ENCODE measurements around the gene CCT2. TPM values are rescaled to one million over a fixed set of nuclear protein-coding genes. Genes with fewer than 3 reads are reported as not detected.

The CCT2 gene
- total RNA-seq, 4 donors from 2014 or later: 57.7 to 108 (median 72.7) TPM

- H3K27ac ChIP-seq: no peak overlapping the region
- H3K27me3 ChIP-seq: no peaks in the 10 kb centered on the region
- H3K9me3 ChIP-seq: no peaks in the 10 kb centered on the region
- no peaks in the 10 kb centered on the region for H3K4me1 ChIP-seq
- H3K4me3 ChIP-seq: no peak overlapping the region
- TF ChIP-seq POLR2A (IDR thresholded peaks at IDR 0.05) (no peak), EP300 (IDR thresholded peaks at IDR 0.05) (no peak)
- TF ChIP-seq, protein P1, sequence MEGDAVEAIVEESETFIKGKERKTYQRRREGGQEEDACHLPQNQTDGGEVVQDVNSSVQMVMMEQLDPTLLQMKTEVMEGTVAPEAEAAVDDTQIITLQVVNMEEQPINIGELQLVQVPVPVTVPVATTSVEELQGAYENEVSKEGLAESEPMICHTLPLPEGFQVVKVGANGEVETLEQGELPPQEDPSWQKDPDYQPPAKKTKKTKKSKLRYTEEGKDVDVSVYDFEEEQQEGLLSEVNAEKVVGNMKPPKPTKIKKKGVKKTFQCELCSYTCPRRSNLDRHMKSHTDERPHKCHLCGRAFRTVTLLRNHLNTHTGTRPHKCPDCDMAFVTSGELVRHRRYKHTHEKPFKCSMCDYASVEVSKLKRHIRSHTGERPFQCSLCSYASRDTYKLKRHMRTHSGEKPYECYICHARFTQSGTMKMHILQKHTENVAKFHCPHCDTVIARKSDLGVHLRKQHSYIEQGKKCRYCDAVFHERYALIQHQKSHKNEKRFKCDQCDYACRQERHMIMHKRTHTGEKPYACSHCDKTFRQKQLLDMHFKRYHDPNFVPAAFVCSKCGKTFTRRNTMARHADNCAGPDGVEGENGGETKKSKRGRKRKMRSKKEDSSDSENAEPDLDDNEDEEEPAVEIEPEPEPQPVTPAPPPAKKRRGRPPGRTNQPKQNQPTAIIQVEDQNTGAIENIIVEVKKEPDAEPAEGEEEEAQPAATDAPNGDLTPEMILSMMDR (IDR thresholded peaks at IDR 0.05): no peak
- no peaks in the 10 kb centered on the region for H3K36me3 ChIP-seq
- WGBS, 2 donors: 76 to 93% methylated on average over 5 to 6 of the region's 6 CpGs
- no peak for DNase-seq (ENCODE audit: low spot score in 2 of 2)
Observed at GRCh38 chr12:69642531-69642930, 57.3 kb downstream of the CCT2 start.

DNA sequence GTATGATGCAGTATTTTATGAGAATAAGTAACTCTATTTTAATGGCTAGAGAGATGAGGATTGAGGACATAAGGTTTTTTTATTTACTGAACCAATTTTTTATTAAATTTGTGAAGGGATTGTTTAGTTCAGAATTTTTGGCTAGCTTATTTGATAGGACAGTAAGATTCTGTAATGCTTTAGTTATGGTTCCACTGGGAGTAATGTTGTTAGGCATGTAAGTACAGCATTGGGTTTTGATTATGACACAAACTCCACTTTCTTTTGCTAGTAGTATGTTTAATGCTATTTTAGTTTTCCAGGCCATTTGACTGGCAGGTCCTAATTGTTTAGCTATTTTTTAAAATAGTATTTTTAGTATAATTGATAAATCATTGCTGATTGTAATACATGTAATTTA is 59.3 kb downstream of the CCT2 start:
- Histone ChIP-seq H3K4me3 (no peak overlapping the region), H3K36me3 (no peaks in the 10 kb centered on the region), H3K27ac (no peak overlapping the region), H3K27me3 (no peaks in the 10 kb centered on the region), H3K9me3 (no peaks in the 10 kb centered on the region), H3K4me1 (no peaks in the 10 kb centered on the region)
- no peak for TF ChIP-seq EP300 (IDR thresholded peaks at IDR 0.05)
- TF ChIP-seq POLR2A (IDR thresholded peaks at IDR 0.05): no peak
- TF ChIP-seq, protein P1 (IDR thresholded peaks at IDR 0.05): no peak
- DNase-seq (ENCODE audit: low spot score in 2 of 2): no peak

- Histone ChIP-seq H3K36me3 (no peaks in the 10 kb centered on the region), H3K9me3 (no peaks in the 10 kb centered on the region), H3K4me1 (no peaks in the 10 kb centered on the region), H3K4me3 (no peak overlapping the region), H3K27me3 (no peaks in the 10 kb centered on the region), H3K27ac (no peak overlapping the region)
- TF ChIP-seq POLR2A (IDR thresholded peaks at IDR 0.05) (no peak), EP300 (IDR thresholded peaks at IDR 0.05) (no peak)
- TF ChIP-seq, protein P1 (IDR thresholded peaks at IDR 0.05): no peak
- no peak for DNase-seq (ENCODE audit: low spot score in 2 of 2)
- WGBS, 2 donors: 78 to 90% methylated on average over 2 of the region's 2 CpGs
Observed at GRCh38 chr12:69645031-69645430, 59.8 kb downstream of the CCT2 start.

- no peaks in the 10 kb centered on the region for H3K27me3 ChIP-seq
- H3K36me3 ChIP-seq: no peaks in the 10 kb centered on the region
- TF ChIP-seq, protein P1 (IDR thresholded peaks at IDR 0.05): no peak
- TF ChIP-seq EP300 (IDR thresholded peaks at IDR 0.05) (no peak), POLR2A (IDR thresholded peaks at IDR 0.05) (no peak)
- no peaks in the 10 kb centered on the region for H3K9me3 ChIP-seq
- H3K27ac ChIP-seq: no peak overlapping the region
- H3K4me3 ChIP-seq: no peak overlapping the region
- no peak for DNase-seq (ENCODE audit: low spot score in 2 of 2)
- 62 to 73% methylated on average over 4 of the region's 4 CpGs for WGBS, 2 donors
- H3K4me1 ChIP-seq: no peaks in the 10 kb centered on the region
Observed at GRCh38 chr12:69647178-69647577, 61.9 kb downstream of the CCT2 start.

DNA sequence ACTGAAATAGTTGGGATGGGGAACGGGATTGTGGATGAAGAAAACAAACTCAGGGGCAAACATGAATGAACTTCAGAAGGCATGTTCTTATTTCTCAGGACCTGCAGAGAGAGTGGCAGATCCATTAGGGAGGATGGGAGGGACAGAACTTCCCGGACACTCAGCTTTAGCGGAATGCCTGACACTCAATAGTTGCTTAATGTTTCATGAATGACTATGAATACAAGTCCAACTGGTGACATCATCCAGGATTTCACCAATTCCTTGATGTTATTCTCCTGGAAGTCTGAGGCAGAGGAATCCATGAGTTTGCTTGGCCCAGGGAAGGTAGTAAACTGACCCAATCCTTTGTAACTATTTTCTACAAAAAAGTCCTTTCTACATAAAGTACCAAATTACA is 63.2 kb downstream of the CCT2 start:
- no peak overlapping the region for H3K4me3 ChIP-seq
- no peaks in the 10 kb centered on the region for H3K4me1 ChIP-seq
- no peak for TF ChIP-seq EP300 (IDR thresholded peaks at IDR 0.05)
- TF ChIP-seq, protein P1 (IDR thresholded peaks at IDR 0.05): no peak
- TF ChIP-seq POLR2A (IDR thresholded peaks at IDR 0.05): no peak
- DNase-seq (ENCODE audit: low spot score in 2 of 2): no peak
- no peaks in the 10 kb centered on the region for H3K27me3 ChIP-seq
- H3K27ac ChIP-seq: no peak overlapping the region
- 71 to 74% methylated on average over 3 of the region's 3 CpGs for WGBS, 2 donors
- no peaks in the 10 kb centered on the region for H3K9me3 ChIP-seq
- H3K36me3 ChIP-seq: no peaks in the 10 kb centered on the region
